ENCODE measurements around the gene CALCOCO1.

GRCh38 chr12:53701518-53702264 is 25.6 kb downstream of the CALCOCO1 start:
- TF ChIP-seq POLR2A (IDR thresholded peaks at IDR 0.05) = no peak
- TF ChIP-seq, protein P1, sequence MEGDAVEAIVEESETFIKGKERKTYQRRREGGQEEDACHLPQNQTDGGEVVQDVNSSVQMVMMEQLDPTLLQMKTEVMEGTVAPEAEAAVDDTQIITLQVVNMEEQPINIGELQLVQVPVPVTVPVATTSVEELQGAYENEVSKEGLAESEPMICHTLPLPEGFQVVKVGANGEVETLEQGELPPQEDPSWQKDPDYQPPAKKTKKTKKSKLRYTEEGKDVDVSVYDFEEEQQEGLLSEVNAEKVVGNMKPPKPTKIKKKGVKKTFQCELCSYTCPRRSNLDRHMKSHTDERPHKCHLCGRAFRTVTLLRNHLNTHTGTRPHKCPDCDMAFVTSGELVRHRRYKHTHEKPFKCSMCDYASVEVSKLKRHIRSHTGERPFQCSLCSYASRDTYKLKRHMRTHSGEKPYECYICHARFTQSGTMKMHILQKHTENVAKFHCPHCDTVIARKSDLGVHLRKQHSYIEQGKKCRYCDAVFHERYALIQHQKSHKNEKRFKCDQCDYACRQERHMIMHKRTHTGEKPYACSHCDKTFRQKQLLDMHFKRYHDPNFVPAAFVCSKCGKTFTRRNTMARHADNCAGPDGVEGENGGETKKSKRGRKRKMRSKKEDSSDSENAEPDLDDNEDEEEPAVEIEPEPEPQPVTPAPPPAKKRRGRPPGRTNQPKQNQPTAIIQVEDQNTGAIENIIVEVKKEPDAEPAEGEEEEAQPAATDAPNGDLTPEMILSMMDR (IDR thresholded peaks at IDR 0.05) = peak; percentile 60 to 93 (median 87)

All from thyroid gland (tissue), 4 donors.